A673 (cell line): ENCODE measurements around the gene CD3E. TPM values are rescaled to one million over a fixed set of nuclear protein-coding genes. Genes with fewer than 3 reads are reported as not detected.

Experiments
- BruUV-seq: library from RNA; stranded (reverse); fragments of 400-500 nt; replicated peaks from 2 replicates; lab custom pipeline; 2021; lab: Mats Ljungman, UMichigan
- CTCF ChIA-PET: fragments of 300-600 bp; sonication (Branson Sonifier 250); formaldehyde crosslinking; loops from one replicate; lab custom pipeline; 2022; ENCODE audit warnings: antibody characterized with exemption; lab: Charles Lee
- POLR2A ChIA-PET: fragments of 300-600 bp; sonication (Branson Sonifier 250); formaldehyde crosslinking; loops from one replicate; lab custom pipeline; 2022; ENCODE audit warnings: antibody characterized with exemption; ENCODE audit not compliant: low non-redundant PET; lab: Charles Lee
- DNase-seq: peaks from one replicate; pipeline ENCODE4 v3.0.0-alpha.2; 2015; ENCODE audit warnings: low spot score
- H3K27ac ChIP-seq: fragments of 200-600 bp; sonication (generic); 2 replicates; pipeline ENCODE4 v1.5.1; 2016; ENCODE audit warnings: mixed run types, low read depth, mild to moderate bottlenecking, mixed read lengths, antibody characterized with exemption, low read length; ENCODE audit not compliant: poor library complexity, severe bottlenecking
- H3K27me3 ChIP-seq: fragments of 200-600 bp; sonication (generic); replicated peaks from 2 replicates; pipeline ENCODE4 v1.6.1; 2017; ENCODE audit warnings: mixed run types, low read depth, mild to moderate bottlenecking, mixed read lengths, antibody characterized with exemption, low read length; ENCODE audit not compliant: insufficient read depth, poor library complexity
- H3K36me3 ChIP-seq: fragments of 200-600 bp; sonication (generic); 2 replicates; pipeline ENCODE4 v1.6.1; 2016; ENCODE audit warnings: mixed run types, mild to moderate bottlenecking, mixed read lengths, antibody characterized with exemption, low read length; ENCODE audit not compliant: insufficient read depth, poor library complexity, severe bottlenecking
- H3K4me1 ChIP-seq: fragments of 200-600 bp; sonication (generic); 2 replicates; pipeline ENCODE4 v1.6.1; 2017; ENCODE audit warnings: mixed run types, mild to moderate bottlenecking, mixed read lengths, antibody characterized with exemption, low read length; ENCODE audit not compliant: insufficient read depth, poor library complexity, severe bottlenecking
- H3K4me3 ChIP-seq: fragments of 200-600 bp; sonication (generic); 2 replicates; pipeline ENCODE4 v1.5.1; 2016; ENCODE audit warnings: low read depth, mixed run types, mild to moderate bottlenecking, mixed read lengths, low read length; ENCODE audit not compliant: poor library complexity, severe bottlenecking
- H3K9me3 ChIP-seq: fragments of 200-600 bp; sonication (generic); 2 replicates; pipeline ENCODE4 v1.6.1; 2016; ENCODE audit warnings: mixed run types, low read depth, mild to moderate bottlenecking, mixed read lengths, antibody characterized with exemption, low read length; ENCODE audit not compliant: poor library complexity, severe bottlenecking
- CTCF ChIP-seq: fragments of 300-800, 200-600 bp; sonication (generic); conservative IDR thresholded peaks from 2 replicates; pipeline ENCODE4 v1.5.1; 2017; ENCODE audit warnings: low read depth, mild to moderate bottlenecking, antibody characterized with exemption, low read length, moderate library complexity, mixed read lengths
- EZH2 ChIP-seq: fragments of 200-600 bp; sonication (generic); IDR thresholded peaks from 2 replicates; pipeline ENCODE4 v1.6.1; 2017; ENCODE audit warnings: borderline replicate concordance, low read depth, mild to moderate bottlenecking, mixed read lengths, antibody characterized with exemption, low read length; ENCODE audit not compliant: poor library complexity, severe bottlenecking
- intact Hi-C: fragments of 100-400 bp; cut with micrococcal nuclease; formaldehyde crosslinking; loops from one replicate; pipeline ENCODE4 v1.10.0; 2022; ENCODE audit not compliant: unreplicated experiment
- total RNA-seq: library from RNA; stranded (reverse); gene quantifications from 2 replicates; pipeline ENCODE4 v1.2.3, GENCODE V29; 2021

The CD3E gene
- total RNA-seq, 1 experiment from 2014 or later: not detected

- Histone ChIP-seq H3K9me3 (no peaks in the 10 kb centered on the region), H3K36me3 (no peaks in the 10 kb centered on the region), H3K27ac (no peak within 1 kb of the TSS), H3K27me3 (peaks cover 23% of the 10 kb centered on the region), H3K4me3 (no peak within 1 kb of the TSS), H3K4me1 (no peaks in the 10 kb centered on the region)
- intact Hi-C loops: no loop called here
- DNase-seq: no peak
- POLR2A ChIA-PET: no interaction called here
- no TSS peak for BruUV-seq
- CTCF ChIA-PET: no interaction called here
- no peak for TF ChIP-seq EZH2
- TF ChIP-seq CTCF: no peak
Measured at GRCh38 chr11:118343981-118344515, 39.5 kb downstream of the CD3E start, which contains the start of gene CD3G. CD3G (plus strand) TSS chr11:118344344; CDS start chr11:118344424, 80 bp downstream.

GRCh38 chr11:118349475-118349874 lies 44.9 kb downstream of the CD3E start:
- no peak for DNase-seq
- H3K4me1 ChIP-seq: no peaks in the 10 kb centered on the region
- no peak overlapping the region for H3K4me3 ChIP-seq
- POLR2A ChIA-PET: no interaction called here
- no peak overlapping the region for H3K27ac ChIP-seq
- CTCF ChIA-PET: no interaction called here
- TF ChIP-seq CTCF (no peak), EZH2 (no peak)
- intact Hi-C loops: no loop called here
- H3K36me3 ChIP-seq: no peaks in the 10 kb centered on the region
- no TSS peak for BruUV-seq
- H3K9me3 ChIP-seq: no peaks in the 10 kb centered on the region
- peaks cover 48% of the 10 kb centered on the region for H3K27me3 ChIP-seq

GRCh38 chr11:118353084-118353710 lies 48.7 kb downstream of the CD3E start:
- no TSS peak for BruUV-seq
- Histone ChIP-seq H3K27ac (no peak overlapping the region), H3K4me1 (no peaks in the 10 kb centered on the region), H3K36me3 (no peaks in the 10 kb centered on the region), H3K27me3 (peaks cover 33% of the 10 kb centered on the region), H3K4me3 (no peak overlapping the region), H3K9me3 (no peaks in the 10 kb centered on the region)
- intact Hi-C loops: loop anchor here (5.0 kb wide), 1 partner anchor 206 kb away; no protein-coding TSS in a partner anchor
- TF ChIP-seq EZH2 (no peak), CTCF (peak; percentile 74)
- DNase-seq: peak; percentile 46
- CTCF ChIA-PET: no interaction called here
- POLR2A ChIA-PET: no interaction called here
